GM19324 (cell line): ENCODE results near the gene FLOT2.
"Not testable (repeated sequence)": the region's sequence is repeated elsewhere in the genome, so short reads cannot be mapped to it uniquely, and the experiment has no call there.

Source experiments
- ATAC-seq: cut with Tn5 transposase; IDR thresholded peaks from one replicate; pipeline ENCODE4 v1.9.1; 2021; ENCODE audit warnings: mild to moderate bottlenecking, moderate library complexity; ENCODE audit not compliant: unreplicated experiment, low FRiP score

FLOT2 gene

DNA sequence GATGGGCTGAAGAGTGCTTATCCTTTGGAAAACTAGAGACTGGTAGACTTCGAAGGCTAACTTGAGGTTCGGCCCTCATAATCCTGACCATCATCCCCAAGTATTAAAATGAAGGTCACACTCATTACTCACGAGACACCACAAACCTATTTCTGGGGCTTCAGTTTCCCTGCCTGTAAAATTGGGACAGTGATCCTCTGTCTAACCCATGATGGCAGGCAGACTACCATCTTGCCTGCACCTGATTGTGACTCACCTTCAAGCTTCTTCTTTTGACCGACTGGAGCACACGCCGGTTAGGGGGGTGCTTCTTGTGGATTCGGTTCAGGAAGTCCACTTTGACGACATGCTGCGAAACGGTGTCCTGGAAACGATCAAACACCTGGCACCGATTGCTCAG lies 19.5 kb upstream of the FLOT2 start:
- ATAC-seq = no peak

DNA sequence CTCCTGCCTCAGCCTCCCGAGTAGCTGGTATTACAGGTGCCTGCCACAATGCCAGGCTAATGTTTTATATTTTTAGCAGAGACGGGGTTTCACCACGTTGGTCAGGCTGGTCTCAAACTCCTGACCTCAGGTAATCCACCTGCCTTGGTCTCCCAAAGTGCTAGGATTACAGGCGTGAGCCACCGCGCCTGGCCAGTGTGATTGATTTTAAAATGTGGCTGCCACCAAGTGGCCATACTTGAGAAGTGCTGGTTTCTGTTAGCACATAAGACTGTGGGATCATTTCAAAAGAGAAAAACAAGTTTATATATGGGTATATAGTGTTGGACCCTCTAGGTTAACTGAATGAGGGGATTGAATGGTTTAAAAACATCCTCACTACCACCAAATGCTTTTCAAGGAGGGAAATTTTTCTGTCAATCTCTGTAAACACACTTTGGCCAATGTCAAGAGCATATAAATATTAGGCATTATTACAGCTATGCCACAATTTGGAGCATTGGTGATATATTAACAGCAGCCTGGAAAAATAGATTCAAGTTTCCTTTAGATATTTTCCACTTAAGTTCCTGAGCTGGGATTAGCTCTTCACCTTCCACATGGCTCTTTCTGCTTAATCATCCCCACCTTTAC lies 18.9 kb upstream of the FLOT2 start:
- no peak for ATAC-seq

DNA sequence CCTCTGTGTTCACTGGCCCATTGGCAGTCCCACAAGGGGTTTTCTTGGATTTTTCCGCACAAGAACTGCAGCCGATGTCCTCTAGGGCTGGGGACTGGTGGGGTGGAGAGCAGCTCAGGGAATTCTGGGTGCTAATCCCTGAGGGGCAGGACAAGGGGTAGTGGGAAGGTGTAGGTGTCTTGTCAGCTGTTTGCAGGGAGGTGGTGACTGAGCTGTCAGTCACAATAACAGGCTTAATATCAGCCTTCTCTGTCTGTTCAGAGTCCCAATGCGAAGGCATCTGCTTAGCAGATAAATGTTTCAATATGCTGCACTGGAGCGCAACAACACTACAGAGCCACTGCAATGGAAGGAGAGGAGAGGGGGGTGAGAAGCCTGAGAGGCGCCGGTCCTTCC lies 15.4 kb upstream of the FLOT2 start:
- no peak for ATAC-seq

DNA sequence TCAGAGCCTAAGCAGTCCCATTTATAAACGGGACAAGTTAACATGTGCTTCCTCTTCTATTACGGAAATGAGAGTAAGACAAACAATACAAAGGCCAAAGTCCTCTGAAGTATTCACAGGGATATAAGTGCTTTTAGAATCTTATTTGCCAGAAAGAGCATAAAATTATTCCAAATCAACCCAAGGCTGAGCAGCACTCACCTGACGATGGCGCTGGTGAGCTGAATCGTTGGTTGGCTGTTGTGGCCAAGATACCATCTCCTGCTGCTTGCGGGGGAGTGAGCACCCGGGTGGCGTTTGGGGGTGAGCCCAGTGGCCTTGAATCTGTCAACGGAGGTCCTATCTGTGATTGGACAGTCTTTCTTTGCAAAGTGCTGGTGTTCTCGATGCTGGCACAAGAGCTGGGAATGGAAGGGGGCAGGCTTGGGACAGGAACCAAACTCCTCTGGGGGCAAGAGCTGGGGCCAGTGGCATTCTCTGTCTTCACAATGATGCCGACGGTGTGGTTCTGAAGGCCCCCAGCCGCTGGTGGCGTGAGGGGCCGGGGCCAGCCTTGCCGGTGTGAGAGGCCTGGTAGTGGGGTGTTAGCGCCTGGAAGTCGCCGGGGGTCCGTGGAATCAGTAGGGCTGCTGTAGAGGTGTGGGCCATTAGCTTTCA lies 14.9 kb upstream of the FLOT2 start:
- no peak for ATAC-seq

DNA sequence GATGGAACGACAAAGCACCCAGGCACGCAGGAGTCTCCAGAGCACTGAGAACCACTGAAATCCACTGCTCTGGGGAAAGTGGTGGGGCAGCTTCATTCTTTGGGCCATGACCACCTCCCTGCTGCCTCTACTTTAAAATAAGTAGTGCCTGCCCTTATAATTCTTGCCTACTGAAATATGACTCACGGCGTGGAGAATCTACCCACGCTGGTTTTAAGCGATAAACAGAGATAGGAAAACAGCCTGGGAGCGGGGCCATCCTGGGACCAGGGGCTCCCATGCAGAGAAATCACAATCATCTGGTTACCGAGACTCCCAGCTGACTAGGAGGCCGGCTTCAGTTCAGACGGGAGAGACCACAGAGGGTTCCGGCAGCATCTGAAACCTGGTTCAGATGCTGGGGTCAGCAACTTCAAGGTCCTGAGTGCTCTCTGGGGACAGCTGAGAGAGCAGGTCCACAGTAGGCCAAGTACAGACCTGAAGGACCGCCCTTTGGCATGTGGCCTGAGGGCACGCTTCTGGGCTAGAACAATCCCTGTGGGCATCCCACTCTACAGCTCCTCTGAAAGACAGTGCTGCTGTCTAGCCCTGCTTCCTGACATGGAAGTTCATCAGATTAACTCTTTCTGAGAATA lies 14.0 kb upstream of the FLOT2 start:
- ATAC-seq = no peak

DNA sequence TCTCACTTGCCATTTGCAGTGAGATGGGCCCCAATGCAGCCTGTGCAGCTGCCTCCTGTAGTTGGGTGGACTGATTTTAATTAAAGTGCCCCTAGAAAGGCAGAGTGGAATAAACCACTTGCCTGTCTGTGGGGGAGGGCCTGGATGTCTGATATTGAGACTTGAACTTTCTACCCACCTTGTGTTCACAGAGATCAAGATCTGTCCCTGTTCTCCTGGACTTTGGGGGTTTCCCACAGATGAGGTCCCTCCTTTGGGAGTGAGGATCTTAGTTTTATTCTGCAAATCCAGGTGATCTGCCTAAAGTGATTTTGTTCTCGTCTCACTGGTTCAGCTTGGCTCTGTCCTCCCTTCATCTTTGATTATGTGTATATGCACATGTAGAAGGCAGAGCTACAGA lies 13.0 kb upstream of the FLOT2 start:
- no peak for ATAC-seq

DNA sequence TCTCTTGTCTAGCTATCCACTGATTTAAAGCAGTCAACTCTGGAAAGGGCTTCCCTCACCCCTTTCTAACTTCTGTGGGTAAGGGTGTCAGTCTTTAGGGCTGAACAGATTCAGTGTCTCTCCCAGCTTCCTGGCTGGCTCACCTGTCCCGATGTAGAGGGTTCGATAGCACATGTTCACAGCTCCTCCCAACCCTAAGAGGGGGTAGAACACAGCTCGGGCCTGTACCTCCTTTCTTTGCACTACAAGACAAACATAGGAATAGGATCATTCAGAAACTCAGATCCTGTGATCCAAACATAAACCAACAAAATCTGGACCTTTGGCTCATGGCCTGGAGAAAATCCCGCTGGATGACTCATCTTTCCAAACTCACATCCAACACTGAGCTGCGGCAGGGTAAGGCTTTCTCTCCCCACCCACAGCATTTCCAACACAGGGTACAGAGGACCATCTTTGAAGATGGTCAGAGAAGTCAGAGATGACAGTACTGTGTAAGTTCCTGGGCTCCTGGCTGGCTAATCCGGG lies 11.2 kb upstream of the FLOT2 start:
- no peak for ATAC-seq

DNA sequence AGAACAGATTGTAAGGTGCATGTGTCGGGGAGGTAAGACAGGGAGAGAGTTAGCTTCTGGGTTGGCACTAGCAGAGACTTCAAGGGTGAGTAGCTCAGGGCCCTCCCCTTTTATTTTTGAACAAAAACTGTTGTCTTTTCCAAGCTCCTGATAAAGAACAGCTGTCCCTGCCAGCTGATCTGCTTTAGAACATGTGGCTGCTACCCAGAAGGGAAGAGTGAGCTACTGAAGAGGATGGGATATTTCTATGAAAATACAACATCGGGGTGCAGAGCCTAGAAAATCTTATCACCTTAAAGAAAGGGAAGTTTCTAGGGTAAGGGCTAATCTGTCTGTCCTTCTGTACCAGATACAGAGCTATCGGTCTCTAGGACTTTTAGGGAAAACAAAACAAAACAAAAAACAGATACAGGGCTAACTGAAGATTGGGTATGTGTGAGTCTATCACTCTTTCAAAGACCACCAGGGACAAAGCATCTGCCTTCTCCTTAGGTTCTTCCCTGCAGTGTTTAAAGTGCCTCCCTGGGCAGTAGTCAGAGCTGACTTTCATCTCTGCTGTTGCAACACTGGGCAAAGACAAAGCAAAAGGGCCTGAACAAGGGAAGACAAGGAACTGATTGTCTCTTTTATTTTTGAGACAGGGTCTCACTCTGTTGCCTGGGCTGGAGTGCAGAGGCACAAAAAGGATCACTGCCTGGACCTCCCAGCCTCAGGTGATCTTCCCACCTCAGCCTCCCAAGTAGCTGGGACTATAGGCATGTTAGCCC lies 10.4 kb upstream of the FLOT2 start:
- ATAC-seq = no peak

DNA sequence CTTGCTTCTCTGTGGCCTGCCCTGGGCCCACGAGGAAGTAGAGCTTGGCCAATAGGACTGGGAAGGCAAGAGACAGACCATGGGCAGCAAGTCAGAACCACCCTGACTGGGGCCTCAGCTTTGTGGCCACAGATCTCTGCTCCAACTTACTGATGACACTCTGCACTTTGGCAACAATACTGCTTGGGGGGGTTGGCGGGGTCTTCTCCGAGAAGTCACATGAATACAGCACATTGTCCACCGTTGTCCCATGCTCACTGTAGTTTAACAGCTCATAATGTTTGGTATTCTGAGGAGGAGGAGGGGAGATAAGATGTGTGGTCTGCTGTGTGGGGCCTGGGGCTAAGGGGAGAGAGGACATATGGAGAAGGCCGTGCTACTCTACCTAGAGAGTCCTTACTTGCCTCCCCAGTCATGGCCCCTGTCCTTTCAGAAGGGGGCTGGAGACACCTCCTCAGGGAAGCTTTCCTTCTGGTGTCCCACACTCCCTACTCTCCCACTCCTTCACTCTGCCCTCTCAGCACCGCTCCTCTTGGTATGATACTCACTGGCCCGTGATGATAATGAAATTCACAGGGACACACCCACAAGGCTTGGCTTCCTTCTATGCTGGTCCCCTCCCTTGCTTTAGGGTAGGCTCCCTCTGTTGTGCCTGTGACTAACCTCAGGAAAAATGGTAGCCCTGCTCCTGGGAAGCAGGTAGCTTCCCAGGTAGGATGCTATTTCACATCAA lies 9.3 kb upstream of the FLOT2 start:
- ATAC-seq = no peak

DNA sequence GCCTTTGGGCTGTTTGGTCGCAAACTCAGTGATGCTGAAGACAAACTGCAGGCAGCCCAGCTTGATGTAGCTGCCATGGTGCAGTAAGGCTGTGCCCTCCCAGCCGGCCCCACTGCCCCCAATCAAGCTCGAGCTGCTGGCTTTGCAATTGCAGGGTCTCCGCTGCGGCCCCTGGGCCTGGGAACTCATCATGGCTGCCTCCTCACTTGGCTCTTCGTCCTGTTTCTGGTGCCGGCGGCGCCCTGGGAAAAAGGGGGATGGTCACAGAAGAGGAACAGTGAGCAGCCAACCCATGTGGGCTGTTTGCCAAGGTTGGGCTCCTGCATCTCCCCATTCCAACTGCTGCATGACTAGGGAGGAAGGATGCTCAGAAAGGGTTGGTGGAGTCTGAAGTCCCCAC lies 8.7 kb upstream of the FLOT2 start:
- ATAC-seq = no peak

DNA sequence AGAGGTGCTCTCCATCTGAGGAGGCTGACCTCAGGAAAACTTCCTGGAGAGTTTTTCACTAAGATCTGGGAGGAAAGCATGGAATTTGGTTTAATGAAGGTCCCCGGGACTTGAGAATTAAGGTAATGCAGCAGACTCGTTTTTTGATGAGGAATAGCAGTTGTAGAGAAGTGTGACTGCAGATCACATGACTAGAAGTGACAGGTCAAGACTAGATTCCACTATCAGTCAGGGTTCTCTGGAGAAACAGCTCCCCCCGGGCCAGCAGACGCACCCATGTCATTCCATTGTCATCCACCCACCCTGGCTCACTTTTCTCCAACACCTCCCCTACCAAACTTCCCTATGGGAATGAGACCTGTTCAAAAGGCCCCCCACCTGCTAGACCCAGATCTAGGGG lies 7.3 kb upstream of the FLOT2 start:
- no peak for ATAC-seq

DNA sequence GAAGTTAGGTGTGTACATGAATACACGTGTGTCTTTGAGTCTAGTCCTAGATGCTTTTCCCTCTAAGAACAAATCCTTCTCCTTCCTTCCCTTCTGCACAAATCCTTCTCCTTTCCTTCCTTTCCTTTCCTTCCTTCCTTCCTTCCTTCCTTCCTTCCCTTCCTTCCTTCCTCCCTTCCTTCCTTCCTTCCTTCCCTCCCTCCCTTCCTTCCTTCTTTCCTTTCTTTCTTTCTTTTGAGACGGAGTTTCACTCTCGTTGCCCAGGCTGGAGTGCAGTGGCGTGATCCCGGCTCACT lies 6.0 kb upstream of the FLOT2 start:
- not testable (repeated sequence) for ATAC-seq

DNA sequence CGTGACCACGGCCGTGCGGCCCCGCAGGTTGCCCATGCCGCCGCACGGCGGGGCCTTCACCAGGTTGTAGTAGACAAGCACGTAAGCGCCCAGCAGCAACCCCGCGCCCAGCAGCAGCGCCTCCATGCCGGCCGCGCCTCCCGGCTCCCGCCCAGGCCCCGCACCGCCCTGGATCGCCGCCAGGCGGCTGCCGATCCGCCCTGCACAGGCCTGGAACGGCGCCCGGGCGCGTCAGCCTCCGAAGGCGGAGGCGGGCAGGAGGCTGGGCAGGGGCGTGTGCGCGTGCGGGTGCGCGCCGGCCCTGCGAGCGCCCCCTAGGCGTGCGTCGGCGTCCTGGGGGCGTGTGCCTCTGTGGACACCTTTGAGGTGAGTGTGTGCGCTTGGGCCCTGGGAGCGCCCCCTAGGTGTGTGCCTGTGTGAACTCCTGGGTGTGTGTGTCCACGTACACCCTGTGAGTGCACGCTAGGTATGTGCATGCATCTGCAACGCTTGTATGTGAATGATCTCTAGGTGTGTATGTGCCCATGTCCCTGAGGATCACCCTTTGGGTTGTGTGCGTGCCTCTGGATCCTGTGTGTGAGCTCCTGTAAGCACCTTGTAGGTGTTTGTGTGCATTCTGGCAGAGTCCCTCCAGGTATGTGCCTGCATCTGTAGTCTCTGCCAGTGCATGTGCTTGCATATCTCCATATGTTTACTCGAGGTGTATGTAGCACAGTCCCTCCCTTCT lies 5.4 kb upstream of the FLOT2 start, which contains the start of gene DHRS13:
Gene DHRS13 (minus strand): TSS at position 261 of the 727 bp plus-strand sequence. CDS start 135 bp downstream, at position 126.
- peak; percentile 92 for ATAC-seq

DNA sequence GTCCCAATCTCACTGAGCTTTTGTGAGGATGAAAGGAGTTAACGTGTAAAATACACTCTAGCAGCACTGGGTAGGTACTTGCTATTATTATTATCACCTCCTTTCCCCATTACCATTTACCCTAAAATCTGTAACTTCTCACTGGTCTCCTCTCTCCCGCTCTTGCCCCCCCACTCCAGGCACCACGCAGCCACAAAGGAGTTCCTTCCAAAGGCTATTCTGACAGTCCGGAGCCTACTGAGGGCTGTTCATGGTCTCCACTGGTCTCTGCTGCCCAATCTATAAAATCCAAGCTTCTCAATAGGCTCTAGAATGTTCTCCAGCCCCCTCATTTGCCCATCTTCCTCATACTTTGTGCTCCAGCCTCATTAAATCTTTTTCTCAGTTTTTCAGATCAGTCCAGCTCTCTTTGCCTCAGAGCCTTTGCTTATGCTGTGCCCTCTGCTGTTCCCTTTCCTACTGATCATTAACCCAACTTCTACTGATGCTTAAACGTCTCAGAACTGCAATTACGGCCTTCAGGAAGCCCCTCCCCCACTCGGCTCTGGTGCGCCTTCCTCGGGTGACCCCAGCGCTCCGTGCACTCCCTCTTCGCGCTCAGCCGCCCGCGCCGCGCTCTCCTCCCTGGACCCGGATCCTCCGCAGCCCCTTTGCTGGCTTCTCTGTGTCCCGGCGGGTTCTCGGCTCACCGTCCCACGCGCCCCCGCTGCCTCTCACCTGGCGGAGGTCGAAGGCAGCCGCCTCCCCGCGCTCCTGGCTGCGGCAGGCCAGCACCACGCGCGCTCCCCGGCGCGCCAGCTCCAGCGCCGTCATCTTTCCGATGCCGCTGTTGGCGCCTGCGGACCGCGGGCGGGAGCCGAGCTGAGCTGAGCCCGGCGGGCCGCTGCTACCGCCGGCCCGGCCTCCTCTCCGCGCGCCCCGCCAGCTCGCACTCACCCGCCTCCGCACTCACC lies 4.6 kb upstream of the FLOT2 start:
- ATAC-seq = peak; percentile 53

DNA sequence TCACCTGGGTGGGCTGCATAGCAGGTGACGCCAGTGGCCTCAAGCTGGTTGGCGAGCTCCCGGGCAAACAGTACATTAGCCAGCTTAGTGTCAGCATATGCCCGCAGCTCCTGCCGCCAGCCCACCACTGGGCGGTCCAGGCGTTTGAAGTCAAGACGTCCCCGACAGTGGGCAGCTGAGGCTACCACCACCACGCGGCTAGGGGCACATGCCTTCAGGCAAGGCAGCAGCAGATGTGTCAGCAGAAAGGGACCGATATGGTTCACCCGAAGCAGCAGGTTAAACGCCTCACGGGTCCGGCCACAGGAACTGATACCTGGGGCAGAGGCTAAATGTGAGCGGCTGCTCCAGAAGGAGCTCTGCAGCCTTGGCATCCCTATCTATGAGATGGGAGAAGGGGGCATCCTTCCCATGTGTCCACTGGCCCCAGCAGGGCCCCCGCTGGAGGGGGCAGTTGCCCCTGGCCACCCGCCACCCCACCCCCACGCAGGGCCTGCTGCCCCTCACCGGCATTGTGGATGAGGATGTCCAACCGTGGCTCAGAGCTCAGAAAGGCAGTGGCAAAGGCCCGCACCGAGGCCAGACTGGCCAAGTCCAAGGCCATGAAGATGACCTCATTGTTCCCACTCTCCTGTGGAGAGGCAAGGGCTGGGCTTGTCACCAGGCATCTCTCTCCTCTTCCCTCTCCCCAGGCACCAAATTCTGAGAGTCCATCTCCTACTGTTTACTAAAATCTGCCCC lies 3.6 kb upstream of the FLOT2 start:
- no peak for ATAC-seq

DNA sequence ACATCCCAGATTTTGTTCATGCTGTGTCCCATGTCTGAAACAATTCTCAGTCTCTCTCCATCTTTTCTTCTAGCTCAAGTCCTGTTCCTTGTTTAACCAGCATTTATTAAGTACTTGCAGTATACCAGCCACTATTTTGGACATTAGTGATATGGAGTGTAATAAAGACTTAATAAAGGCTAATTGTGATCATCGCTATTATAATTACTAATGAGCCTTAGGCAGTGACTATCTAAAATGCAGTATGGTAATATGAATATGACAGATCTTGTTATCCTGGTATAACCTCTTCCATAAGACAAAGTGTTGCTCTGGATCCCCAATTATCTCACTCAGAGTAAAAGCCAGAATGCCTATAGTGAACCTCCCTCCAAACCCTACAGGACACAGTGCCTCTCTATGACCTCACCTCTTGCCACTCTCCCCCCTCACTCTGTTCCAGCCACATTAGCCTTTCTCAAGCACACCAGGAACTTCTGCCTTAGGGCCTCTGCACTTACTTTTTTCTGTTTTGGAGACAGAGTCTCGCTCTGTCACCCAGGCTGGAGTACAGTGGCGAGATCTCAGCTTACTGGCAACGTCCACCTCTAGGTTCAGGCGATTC lies 1.8 kb upstream of the FLOT2 start:
- no peak for ATAC-seq

DNA sequence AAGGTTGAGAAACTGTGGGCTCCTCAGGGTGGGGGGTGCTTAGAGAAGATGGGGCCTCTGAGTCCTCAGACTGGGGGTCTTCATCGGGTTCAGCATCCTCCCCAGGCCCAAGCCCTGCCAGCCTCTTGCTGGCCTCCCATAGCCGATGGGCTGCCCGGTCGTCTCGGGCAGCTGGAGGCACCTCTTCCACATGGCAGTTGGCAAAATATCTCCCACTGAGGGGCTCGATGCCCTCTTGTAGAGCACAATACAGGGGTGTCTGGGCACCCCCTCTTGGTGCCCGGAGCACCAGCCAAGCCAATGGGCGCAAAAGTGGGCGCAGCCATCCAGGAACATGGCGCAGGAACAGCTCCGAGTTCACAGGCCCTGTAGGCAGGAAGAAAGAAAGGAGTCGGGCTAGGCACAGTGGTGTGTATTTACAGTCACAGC lies 1.0 kb upstream of the FLOT2 start:
- ATAC-seq = no peak
